Measurements from ENCODE around the gene NXPE4.

The NXPE4 gene

DNA sequence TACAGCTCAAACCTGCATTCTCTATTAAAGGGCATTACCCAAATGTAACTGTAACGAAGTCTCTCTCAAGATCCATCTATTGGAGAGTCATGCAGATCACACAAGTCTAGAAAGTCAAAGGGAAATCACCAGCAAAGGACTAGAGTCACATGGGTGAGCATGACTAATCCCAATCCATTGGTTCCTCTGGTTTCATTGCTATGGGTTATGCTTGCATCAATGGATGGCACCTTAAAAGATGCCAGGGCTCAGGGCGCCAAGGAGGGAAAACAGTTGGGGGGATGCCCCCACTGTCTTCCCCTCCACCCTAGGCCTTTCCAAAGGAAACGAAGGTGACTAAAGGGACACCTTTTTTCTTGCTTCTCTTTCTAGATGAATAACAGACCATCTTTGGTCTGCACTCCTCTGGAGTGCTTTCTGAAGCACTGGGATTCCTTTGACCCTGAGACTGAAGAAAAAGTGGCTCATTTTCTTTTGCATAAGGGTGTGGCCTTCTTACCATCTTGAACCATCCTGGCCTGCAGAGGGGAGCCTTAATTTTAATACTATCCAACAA lies 8.1 kb downstream of the NXPE4 start:
- Histone ChIP-seq H3K27me3 (ENCODE audit: insufficient read depth, low read length, poor library complexity) (no peaks in the 10 kb centered on the region), H3K79me2 (ENCODE audit: control insufficient read depth, insufficient read depth, low read length) (no peaks in the 10 kb centered on the region), H2BK15ac (replicated peaks; ENCODE audit: low read depth) (no peak overlapping the region), H2BK120ac (ENCODE audit: low read depth, low read length) (no peak overlapping the region), H4K5ac (ENCODE audit: low read length) (no peak overlapping the region), H3K4ac (ENCODE audit: low read depth, low read length) (no peak overlapping the region), H2AK5ac (ENCODE audit: low read length) (no peak overlapping the region), H3K9ac (ENCODE audit: low read length) (no peak overlapping the region), H3K4me1 (ENCODE audit: control insufficient read depth, low read depth, low read length) (no peaks in the 10 kb centered on the region), H3K36me3 (ENCODE audit: control insufficient read depth, insufficient read depth, low read length) (no peaks in the 10 kb centered on the region), H3K4me3 (ENCODE audit: low read length) (peak overlapping the region; percentile 26), H3K4me2 (ENCODE audit: low read length) (no peak overlapping the region), H2BK5ac (ENCODE audit: low read length) (no peak overlapping the region), H3K79me1 (ENCODE audit: low read length) (no peaks in the 10 kb centered on the region), H4K8ac (ENCODE audit: low read depth, low read length) (no peak overlapping the region), H3K23ac (ENCODE audit: low read length) (no peak overlapping the region), H3K18ac (ENCODE audit: low read length) (no peak overlapping the region), H3K56ac (ENCODE audit: low read length) (no peak overlapping the region), H3K27ac (ENCODE audit: low read depth, low read length) (no peak overlapping the region)
- peak; percentile 1 for DNase-seq
- WGBS (ENCODE audit: extremely low coverage, insufficient coverage, low lambda C conversion rate): no CpG with 5 or more reads among the region's 3 CpGs

DNA sequence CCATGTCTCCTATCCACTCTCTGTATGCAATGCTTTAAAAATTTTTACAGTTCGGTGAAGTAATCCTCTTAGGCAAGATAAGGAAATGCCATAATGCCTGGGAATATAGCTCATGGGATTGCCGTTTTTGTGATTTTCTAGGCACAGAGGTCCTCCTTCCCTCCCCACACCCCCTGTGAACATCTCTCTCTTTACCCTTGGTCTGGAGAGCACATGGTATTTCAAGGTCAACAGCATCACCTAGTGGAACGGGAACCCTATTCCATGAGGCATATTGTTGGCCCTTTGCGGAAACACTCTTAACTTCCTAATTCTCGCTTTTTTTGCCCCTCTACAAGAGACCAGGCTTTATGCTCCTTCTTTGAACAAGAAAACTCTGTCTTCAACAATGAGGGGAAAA lies 8.8 kb downstream of the NXPE4 start:
- no peak overlapping the region for H2BK120ac ChIP-seq (ENCODE audit: low read depth, low read length)
- no peak overlapping the region for H3K18ac ChIP-seq (ENCODE audit: low read length)
- H3K27ac ChIP-seq (ENCODE audit: low read depth, low read length): no peak overlapping the region
- H3K23ac ChIP-seq (ENCODE audit: low read length): no peak overlapping the region
- DNase-seq: peak; percentile 16
- H3K79me1 ChIP-seq (ENCODE audit: low read length): no peaks in the 10 kb centered on the region
- H2BK5ac ChIP-seq (ENCODE audit: low read length): no peak overlapping the region
- no peaks in the 10 kb centered on the region for H3K79me2 ChIP-seq (ENCODE audit: control insufficient read depth, insufficient read depth, low read length)
- no peak overlapping the region for H3K4me3 ChIP-seq (ENCODE audit: low read length)
- H2AK5ac ChIP-seq (ENCODE audit: low read length): no peak overlapping the region
- H3K4ac ChIP-seq (ENCODE audit: low read depth, low read length): no peak overlapping the region
- no peak overlapping the region for H3K4me2 ChIP-seq (ENCODE audit: low read length)
- no peaks in the 10 kb centered on the region for H3K27me3 ChIP-seq (ENCODE audit: insufficient read depth, low read length, poor library complexity)
- no peaks in the 10 kb centered on the region for H3K36me3 ChIP-seq (ENCODE audit: control insufficient read depth, insufficient read depth, low read length)
- no peak overlapping the region for H3K9ac ChIP-seq (ENCODE audit: low read length)
- H4K5ac ChIP-seq (ENCODE audit: low read length): no peak overlapping the region
- no peaks in the 10 kb centered on the region for H3K4me1 ChIP-seq (ENCODE audit: control insufficient read depth, low read depth, low read length)
- H2BK15ac ChIP-seq (replicated peaks; ENCODE audit: low read depth): no peak overlapping the region
- H3K56ac ChIP-seq (ENCODE audit: low read length): no peak overlapping the region
- WGBS (ENCODE audit: extremely low coverage, insufficient coverage, low lambda C conversion rate): no CpG with 5 or more reads among the region's 5 CpGs
- H4K8ac ChIP-seq (ENCODE audit: low read depth, low read length): no peak overlapping the region

DNA sequence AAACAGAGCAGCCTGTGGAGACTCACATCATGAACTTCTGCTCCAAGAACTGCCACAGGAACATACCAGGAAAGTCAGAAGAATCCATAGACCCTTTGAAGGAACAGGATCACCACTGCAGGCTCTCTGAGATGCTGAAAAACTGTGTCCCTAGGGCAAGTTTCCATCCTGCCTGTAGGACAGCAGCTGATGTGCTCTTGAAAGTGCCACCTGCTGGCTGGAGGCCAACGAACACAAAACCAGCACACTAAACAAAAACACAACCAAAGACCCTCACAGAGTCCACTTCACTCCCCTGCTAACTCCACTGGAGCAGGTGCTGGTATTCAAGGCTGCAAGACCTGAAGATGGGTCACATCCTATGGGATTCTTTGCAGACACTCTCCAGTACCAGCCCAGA lies 23.9 kb downstream of the NXPE4 start:
- H3K4ac ChIP-seq (ENCODE audit: low read depth, low read length): no peak overlapping the region

DNA sequence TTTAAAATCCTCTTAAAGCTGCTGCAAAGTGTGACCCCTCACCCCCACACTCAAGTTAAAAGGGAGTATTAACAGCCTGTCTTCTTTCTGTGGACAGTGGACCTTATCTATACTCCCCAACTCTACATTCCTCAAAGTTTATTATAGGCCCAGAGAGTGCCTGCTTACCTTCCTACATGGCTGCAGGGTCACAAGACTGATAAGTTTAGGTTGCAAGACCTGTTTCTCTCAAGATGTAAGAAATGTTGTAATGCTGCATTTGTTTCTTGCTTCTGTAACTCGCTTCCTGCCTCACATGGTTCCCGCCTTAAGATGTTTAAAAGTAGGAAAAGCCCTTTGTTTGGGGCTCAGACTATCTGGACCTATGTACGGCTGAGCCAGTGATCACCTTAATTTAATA lies 25.8 kb downstream of the NXPE4 start:
- DNase-seq: no peak
- Histone ChIP-seq H3K4ac (ENCODE audit: low read depth, low read length) (no peak overlapping the region), H4K8ac (ENCODE audit: low read depth, low read length) (no peak overlapping the region), H3K36me3 (ENCODE audit: control insufficient read depth, insufficient read depth, low read length) (no peaks in the 10 kb centered on the region), H3K4me2 (ENCODE audit: low read length) (no peak overlapping the region), H3K79me1 (ENCODE audit: low read length) (no peaks in the 10 kb centered on the region), H3K4me3 (ENCODE audit: low read length) (no peak overlapping the region), H3K23ac (ENCODE audit: low read length) (no peak overlapping the region), H3K18ac (ENCODE audit: low read length) (no peak overlapping the region), H2BK5ac (ENCODE audit: low read length) (no peak overlapping the region), H3K27me3 (ENCODE audit: insufficient read depth, low read length, poor library complexity) (no peaks in the 10 kb centered on the region), H2BK15ac (replicated peaks; ENCODE audit: low read depth) (no peak overlapping the region), H3K9ac (ENCODE audit: low read length) (no peak overlapping the region), H2AK5ac (ENCODE audit: low read length) (no peak overlapping the region), H3K27ac (ENCODE audit: low read depth, low read length) (no peak overlapping the region), H2BK120ac (ENCODE audit: low read depth, low read length) (no peak overlapping the region), H4K5ac (ENCODE audit: low read length) (no peak overlapping the region), H3K4me1 (ENCODE audit: control insufficient read depth, low read depth, low read length) (no peaks in the 10 kb centered on the region), H3K79me2 (ENCODE audit: control insufficient read depth, insufficient read depth, low read length) (no peaks in the 10 kb centered on the region), H3K56ac (ENCODE audit: low read length) (no peak overlapping the region)
- no CpG with 5 or more reads among the region's 3 CpGs for WGBS (ENCODE audit: extremely low coverage, insufficient coverage, low lambda C conversion rate)

More for the DNA sequence above, 23.9 kb downstream of the NXPE4 start:
- no peak overlapping the region for H3K18ac ChIP-seq (ENCODE audit: low read length)
- no peak overlapping the region for H3K27ac ChIP-seq (ENCODE audit: low read depth, low read length)
- no peak overlapping the region for H4K5ac ChIP-seq (ENCODE audit: low read length)
- H3K56ac ChIP-seq (ENCODE audit: low read length): no peak overlapping the region
- no peak overlapping the region for H3K4me2 ChIP-seq (ENCODE audit: low read length)
- H4K8ac ChIP-seq (ENCODE audit: low read depth, low read length): no peak overlapping the region
- H3K79me2 ChIP-seq (ENCODE audit: control insufficient read depth, insufficient read depth, low read length): no peaks in the 10 kb centered on the region
- no peaks in the 10 kb centered on the region for H3K79me1 ChIP-seq (ENCODE audit: low read length)
- no peak overlapping the region for H3K23ac ChIP-seq (ENCODE audit: low read length)
- no peak overlapping the region for H3K4me3 ChIP-seq (ENCODE audit: low read length)
- no peak overlapping the region for H2AK5ac ChIP-seq (ENCODE audit: low read length)
- no peak overlapping the region for H2BK120ac ChIP-seq (ENCODE audit: low read depth, low read length)
- no peak overlapping the region for H2BK15ac ChIP-seq (replicated peaks; ENCODE audit: low read depth)
- peak; percentile 24 for DNase-seq
- no CpG with 5 or more reads among the region's 1 CpG for WGBS (ENCODE audit: extremely low coverage, insufficient coverage, low lambda C conversion rate)
- H2BK5ac ChIP-seq (ENCODE audit: low read length): no peak overlapping the region
- H3K36me3 ChIP-seq (ENCODE audit: control insufficient read depth, insufficient read depth, low read length): no peaks in the 10 kb centered on the region
- no peaks in the 10 kb centered on the region for H3K4me1 ChIP-seq (ENCODE audit: control insufficient read depth, low read depth, low read length)
- H3K27me3 ChIP-seq (ENCODE audit: insufficient read depth, low read length, poor library complexity): no peaks in the 10 kb centered on the region
- no peak overlapping the region for H3K9ac ChIP-seq (ENCODE audit: low read length)

DNA sequence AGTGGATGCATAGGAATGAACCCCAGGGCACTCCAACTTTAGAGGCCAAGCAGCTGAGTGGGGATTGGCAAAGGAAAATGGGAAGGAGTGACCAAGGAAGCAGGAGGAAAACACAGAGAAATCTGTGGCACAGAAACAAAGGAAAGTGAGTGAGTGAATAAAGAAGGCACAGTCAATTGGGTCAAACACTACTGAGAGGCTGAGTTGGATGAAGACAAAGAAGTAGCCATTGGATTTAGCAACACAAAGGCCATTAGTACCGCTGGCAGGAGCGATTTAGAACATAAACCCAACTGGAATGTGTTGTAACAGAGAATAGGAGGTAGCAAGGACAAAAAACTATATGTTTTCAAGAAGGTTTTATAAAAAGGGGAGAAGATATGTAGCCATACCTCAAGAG lies 29.3 kb downstream of the NXPE4 start:
- Histone ChIP-seq H3K23ac (ENCODE audit: low read length) (no peak overlapping the region), H3K79me1 (ENCODE audit: low read length) (no peaks in the 10 kb centered on the region), H3K18ac (ENCODE audit: low read length) (no peak overlapping the region), H3K4ac (ENCODE audit: low read depth, low read length) (no peak overlapping the region), H3K9ac (ENCODE audit: low read length) (no peak overlapping the region), H3K27ac (ENCODE audit: low read depth, low read length) (no peak overlapping the region), H3K36me3 (ENCODE audit: control insufficient read depth, insufficient read depth, low read length) (no peaks in the 10 kb centered on the region), H4K8ac (ENCODE audit: low read depth, low read length) (no peak overlapping the region), H3K4me3 (ENCODE audit: low read length) (no peak overlapping the region), H4K5ac (ENCODE audit: low read length) (no peak overlapping the region), H2BK120ac (ENCODE audit: low read depth, low read length) (no peak overlapping the region), H3K4me1 (ENCODE audit: control insufficient read depth, low read depth, low read length) (no peaks in the 10 kb centered on the region), H3K4me2 (ENCODE audit: low read length) (no peak overlapping the region), H3K56ac (ENCODE audit: low read length) (no peak overlapping the region), H3K79me2 (ENCODE audit: control insufficient read depth, insufficient read depth, low read length) (no peaks in the 10 kb centered on the region), H2BK15ac (replicated peaks; ENCODE audit: low read depth) (no peak overlapping the region), H3K27me3 (ENCODE audit: insufficient read depth, low read length, poor library complexity) (no peaks in the 10 kb centered on the region), H2AK5ac (ENCODE audit: low read length) (no peak overlapping the region), H2BK5ac (ENCODE audit: low read length) (no peak overlapping the region)
- no CpG with 5 or more reads among the region's 2 CpGs for WGBS (ENCODE audit: extremely low coverage, insufficient coverage, low lambda C conversion rate)
- DNase-seq: no peak

DNA sequence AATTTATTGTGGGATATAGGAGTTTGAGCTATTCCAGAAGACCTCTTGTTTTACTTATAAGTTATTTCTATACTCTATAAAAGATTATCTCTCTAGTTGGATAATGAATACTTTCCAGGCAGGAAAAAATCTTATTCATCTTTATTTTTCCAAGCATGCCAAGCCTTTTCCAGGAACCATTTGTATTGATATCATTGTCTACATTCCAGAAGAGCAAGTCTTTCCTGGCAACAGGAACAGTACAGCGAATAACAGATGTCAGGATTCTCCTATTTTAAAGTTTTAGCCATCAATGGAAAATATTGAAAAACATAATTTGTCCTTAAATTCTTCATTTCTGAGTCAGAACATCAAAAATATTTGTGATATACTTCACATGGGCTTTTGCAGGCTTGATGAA lies 30.8 kb downstream of the NXPE4 start:
- Histone ChIP-seq H3K18ac (ENCODE audit: low read length) (no peak overlapping the region), H2BK120ac (ENCODE audit: low read depth, low read length) (no peak overlapping the region), H3K9ac (ENCODE audit: low read length) (no peak overlapping the region), H3K56ac (ENCODE audit: low read length) (no peak overlapping the region), H2BK15ac (replicated peaks; ENCODE audit: low read depth) (no peak overlapping the region), H3K4me2 (ENCODE audit: low read length) (no peak overlapping the region), H3K36me3 (ENCODE audit: control insufficient read depth, insufficient read depth, low read length) (no peaks in the 10 kb centered on the region), H3K4me3 (ENCODE audit: low read length) (no peak overlapping the region), H3K4ac (ENCODE audit: low read depth, low read length) (no peak overlapping the region), H3K27ac (ENCODE audit: low read depth, low read length) (no peak overlapping the region), H2BK5ac (ENCODE audit: low read length) (no peak overlapping the region), H3K79me2 (ENCODE audit: control insufficient read depth, insufficient read depth, low read length) (no peaks in the 10 kb centered on the region), H3K27me3 (ENCODE audit: insufficient read depth, low read length, poor library complexity) (no peaks in the 10 kb centered on the region), H3K4me1 (ENCODE audit: control insufficient read depth, low read depth, low read length) (no peaks in the 10 kb centered on the region), H4K8ac (ENCODE audit: low read depth, low read length) (no peak overlapping the region), H2AK5ac (ENCODE audit: low read length) (no peak overlapping the region), H3K23ac (ENCODE audit: low read length) (no peak overlapping the region), H4K5ac (ENCODE audit: low read length) (no peak overlapping the region), H3K79me1 (ENCODE audit: low read length) (no peaks in the 10 kb centered on the region)
- no CpG with 5 or more reads among the region's 1 CpG for WGBS (ENCODE audit: extremely low coverage, insufficient coverage, low lambda C conversion rate)
- DNase-seq: no peak

Data from mesendoderm (in vitro differentiated cells).